DND-41 (cell line): ENCODE results near the gene FNDC11.

Source experiments
- CTCF ChIP-seq: IDR thresholded peaks from 2 replicates; pipeline ENCODE4 v1.5.1; 2012; ENCODE audit warnings: borderline replicate concordance, low read length, moderate library complexity, mild to moderate bottlenecking; ENCODE audit not compliant: poor library complexity, severe bottlenecking; ENCODE audit errors: extremely low read depth
- EZH2 ChIP-seq: IDR thresholded peaks from 3 replicates; pipeline ENCODE4 v1.6.1; 2012; ENCODE audit warnings: borderline replicate concordance, low read depth, mild to moderate bottlenecking, moderate library complexity, low read length, inconsistent platforms; ENCODE audit not compliant: severe bottlenecking

DNA sequence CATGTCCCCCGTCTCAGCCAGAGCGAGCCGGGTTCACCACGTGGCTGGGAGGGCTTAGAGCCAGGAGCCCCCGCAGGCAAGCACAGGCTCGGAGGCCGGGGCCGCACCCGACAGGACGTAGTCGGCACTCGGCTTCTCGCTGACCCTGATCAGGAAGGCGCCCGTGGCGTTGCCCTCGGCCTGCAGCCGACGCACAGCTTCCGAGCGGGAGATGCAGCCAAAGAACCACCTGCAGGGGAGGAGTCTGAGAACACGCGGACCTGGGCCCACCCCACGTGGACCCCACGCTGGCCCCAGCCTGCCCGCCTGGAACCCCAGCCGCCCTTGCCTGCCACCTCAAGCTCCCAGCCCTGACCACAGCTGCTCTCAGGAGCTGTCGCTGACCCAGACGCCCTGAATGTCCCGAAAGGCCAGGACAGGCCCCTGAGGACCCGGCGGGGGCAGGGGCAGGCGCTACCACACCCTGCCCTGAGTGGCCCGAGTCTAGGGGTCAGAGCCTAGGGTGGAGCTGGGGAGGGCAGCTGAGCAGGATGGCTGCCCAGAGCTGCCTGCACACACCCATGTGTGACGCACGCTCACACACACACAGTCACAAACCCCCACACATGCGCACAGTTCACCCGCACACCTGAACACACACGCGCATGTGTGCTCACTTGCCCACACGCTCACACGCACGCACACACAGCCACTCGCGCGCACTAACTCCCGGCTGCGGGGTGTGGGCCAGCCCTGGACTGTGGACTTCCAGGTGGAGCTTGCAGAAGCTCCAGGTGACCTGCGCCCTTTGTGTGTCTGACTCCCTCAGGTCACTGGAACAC lies 18.9 kb upstream of the FNDC11 start:
- no peak for TF ChIP-seq CTCF
- TF ChIP-seq EZH2: no peak
